Panc1 (cell line): ENCODE measurements around the gene DYNLRB2. TPM values are rescaled to one million over a fixed set of nuclear protein-coding genes. Genes with fewer than 3 reads are reported as not detected.

Source experiments
- ATAC-seq: fragments of 200-7000 bp; cut with Tn5 transposase; 2 replicates; pipeline ENCODE4 v1.9.1; 2020; ENCODE audit warnings: mild to moderate bottlenecking, moderate library complexity
- BruUV-seq: library from RNA; stranded (reverse); fragments of 400-500 nt; replicated peaks from 2 replicates; lab custom pipeline; 2021; lab: Mats Ljungman, UMichigan
- CTCF ChIA-PET: fragments of 300-600 bp; sonication (Branson Sonifier 250); formaldehyde crosslinking; loops from one replicate; lab custom pipeline; 2022; ENCODE audit warnings: antibody characterized with exemption; lab: Charles Lee
- POLR2A ChIA-PET: fragments of 300-600 bp; sonication (Branson Sonifier 250); formaldehyde crosslinking; loops from one replicate; lab custom pipeline; 2022; ENCODE audit warnings: antibody characterized with exemption; lab: Charles Lee
- DNase-seq: peaks from one replicate; pipeline ENCODE4 v3.0.0-alpha.2; 2010; ENCODE audit warnings: low read depth, low spot score
- H3K27ac ChIP-seq: 2 replicates; pipeline ENCODE4 v1.5.1; 2011; ENCODE audit warnings: mild to moderate bottlenecking, low read length, inconsistent platforms
- H3K27me3 ChIP-seq: fragments of 200-500 bp; sonication (Bioruptor generic); 2 replicates; pipeline ENCODE4 v1.6.0; 2014; ENCODE audit warnings: low read length, inconsistent platforms; ENCODE audit not compliant: control insufficient read depth, insufficient read depth
- H3K36me3 ChIP-seq: fragments of 200-500 bp; sonication (Bioruptor generic); 2 replicates; pipeline ENCODE4 v1.5.1; 2014; ENCODE audit warnings: inconsistent platforms, mild to moderate bottlenecking, low read length, moderate library complexity; ENCODE audit not compliant: control insufficient read depth, insufficient read depth
- H3K4me1 ChIP-seq: 2 replicates; pipeline ENCODE4 v1.5.1; 2011; ENCODE audit warnings: inconsistent platforms, mild to moderate bottlenecking, low read length, moderate library complexity; ENCODE audit not compliant: control insufficient read depth, insufficient read depth
- H3K4me3 ChIP-seq, 2 experiments: 2 replicates each; pipeline ENCODE4 v1.5.1; 2011 to 2012; ENCODE audit warnings: low read depth in 2 of 2, low read length in 2 of 2, mild to moderate bottlenecking in 2 of 2, inconsistent platforms in 1 of 2, moderate library complexity in 1 of 2
- H3K9me3 ChIP-seq: fragments of 200-500 bp; sonication (Bioruptor generic); 2 replicates; pipeline ENCODE4 v1.5.1; 2014; ENCODE audit warnings: low read depth, mild to moderate bottlenecking, inconsistent platforms, low read length, moderate library complexity; ENCODE audit not compliant: control insufficient read depth, insufficient read depth
- POLR2AphosphoS5 ChIP-seq: IDR thresholded peaks from 2 replicates; pipeline ENCODE4 v1.6.1; 2012; ENCODE audit warnings: mild to moderate bottlenecking, low read depth, low read length, moderate library complexity
- SIN3A ChIP-seq: IDR thresholded peaks from 2 replicates; pipeline ENCODE4 v1.6.1; 2012; ENCODE audit warnings: low read depth, mild to moderate bottlenecking, low read length, moderate library complexity, borderline replicate concordance; ENCODE audit not compliant: insufficient read depth
- TCF7L2 ChIP-seq: IDR thresholded peaks from 2 replicates; pipeline ENCODE4 v1.6.1; 2011; ENCODE audit warnings: mild to moderate bottlenecking, low read depth, low read length, inconsistent platforms
- in situ Hi-C: cut with HindIII; loops from 2 replicates; pipeline ENCODE4 v1.10.0; 2016; ENCODE audit warnings: low sequenced_read_pairs, low pct_unique_long_range_greater_than_20kb
- intact Hi-C: fragments of 100-400 bp; cut with micrococcal nuclease; formaldehyde crosslinking; loops from one replicate; pipeline ENCODE4 v1.10.0; 2022; ENCODE audit not compliant: unreplicated experiment
- total RNA-seq: library from RNA; stranded (reverse); gene quantifications from one replicate; pipeline ENCODE4 v1.2.1, GENCODE V29; 2021; ENCODE audit not compliant: unreplicated experiment
- TF ChIP-seq, protein P1 (sequence below), 2 experiments: IDR thresholded peaks; 2 replicates each; pipeline ENCODE4 v1.6.1; 2011 to 2012; ENCODE audit warnings: low read depth in 2 of 2, control low read depth in 1 of 2, low read length in 1 of 2, mild to moderate bottlenecking in 1 of 2, moderate library complexity in 1 of 2; ENCODE audit not compliant: insufficient read depth in 1 of 2
- TF ChIP-seq, protein P2 (sequence below): fragments of 450-650 bp; IDR thresholded peaks from 2 replicates; pipeline ENCODE4 v1.5.1; 2017; ENCODE audit warnings: mild to moderate bottlenecking

The DYNLRB2 gene
- total RNA-seq, 1 experiment from 2014 or later, result not detected

DNA sequence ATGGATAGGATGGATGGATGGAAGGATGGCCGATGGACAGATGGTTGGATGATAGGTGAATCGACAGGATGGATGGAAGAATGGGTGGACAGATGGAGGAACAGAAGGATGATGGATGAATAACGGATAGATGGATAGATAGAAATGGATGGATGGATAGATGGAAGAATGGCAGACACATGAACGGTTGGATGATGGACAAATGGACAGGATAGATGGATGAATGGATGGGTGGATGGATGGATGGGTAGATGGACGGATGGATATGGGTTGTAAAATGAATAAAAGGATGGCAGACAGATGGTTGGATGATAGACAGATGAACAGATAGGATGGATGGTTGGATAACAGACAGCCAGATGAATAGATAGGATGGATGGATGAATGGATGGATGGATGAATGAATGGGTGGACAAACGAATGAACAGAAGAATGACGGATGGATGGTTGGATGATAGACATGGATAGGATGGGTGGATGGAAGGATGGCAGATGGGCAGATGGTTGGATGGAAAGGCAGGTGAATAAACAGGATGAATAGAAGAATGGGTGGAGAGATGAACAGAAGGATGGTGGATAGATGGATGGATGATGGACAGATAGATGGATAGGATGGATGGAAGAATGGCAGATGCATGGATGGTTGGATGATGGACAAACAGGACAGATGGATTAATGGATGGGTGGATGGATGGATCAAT, 55.9 kb downstream of the DYNLRB2 start:
- no TSS peak for BruUV-seq
- POLR2A ChIA-PET, result no interaction called here
- in situ Hi-C loops, result no loop called here

DNA sequence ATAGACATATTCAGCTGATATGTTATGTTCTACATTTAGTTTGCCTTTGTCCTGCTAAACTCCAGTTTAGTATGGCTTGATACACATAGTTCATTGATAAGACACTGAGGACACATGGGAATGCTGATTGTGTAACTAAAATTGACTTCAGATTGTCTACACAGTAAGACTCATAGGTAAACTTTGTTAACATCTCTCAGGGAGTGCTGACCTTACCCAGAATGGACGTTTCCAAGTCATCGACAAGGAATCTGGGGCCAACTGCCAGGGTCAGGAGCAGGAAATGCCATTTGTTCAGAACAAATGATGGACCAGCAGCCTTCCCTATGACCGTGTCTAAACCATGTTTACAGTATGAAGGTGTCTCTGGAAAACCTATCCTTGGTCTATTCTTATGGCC, 58.7 kb downstream of the DYNLRB2 start:
- intact Hi-C loops, result no loop called here
- no TSS peak for BruUV-seq
- no peak for ATAC-seq

More for the DNA sequence above, 55.9 kb downstream of the DYNLRB2 start:
- Histone ChIP-seq H3K4me3 (no peak overlapping the region), H3K27me3 (no peaks in the 10 kb centered on the region), H3K36me3 (no peaks in the 10 kb centered on the region), H3K9me3 (no peaks in the 10 kb centered on the region), H3K27ac (no peak overlapping the region), H3K4me1 (no peaks in the 10 kb centered on the region)
- DNase-seq (no peak), ATAC-seq (no peak)
- CTCF ChIA-PET, result no interaction called here
- TF ChIP-seq TCF7L2 (no peak), SIN3A (no peak), POLR2AphosphoS5 (no peak)
- TF ChIP-seq, protein P1, sequence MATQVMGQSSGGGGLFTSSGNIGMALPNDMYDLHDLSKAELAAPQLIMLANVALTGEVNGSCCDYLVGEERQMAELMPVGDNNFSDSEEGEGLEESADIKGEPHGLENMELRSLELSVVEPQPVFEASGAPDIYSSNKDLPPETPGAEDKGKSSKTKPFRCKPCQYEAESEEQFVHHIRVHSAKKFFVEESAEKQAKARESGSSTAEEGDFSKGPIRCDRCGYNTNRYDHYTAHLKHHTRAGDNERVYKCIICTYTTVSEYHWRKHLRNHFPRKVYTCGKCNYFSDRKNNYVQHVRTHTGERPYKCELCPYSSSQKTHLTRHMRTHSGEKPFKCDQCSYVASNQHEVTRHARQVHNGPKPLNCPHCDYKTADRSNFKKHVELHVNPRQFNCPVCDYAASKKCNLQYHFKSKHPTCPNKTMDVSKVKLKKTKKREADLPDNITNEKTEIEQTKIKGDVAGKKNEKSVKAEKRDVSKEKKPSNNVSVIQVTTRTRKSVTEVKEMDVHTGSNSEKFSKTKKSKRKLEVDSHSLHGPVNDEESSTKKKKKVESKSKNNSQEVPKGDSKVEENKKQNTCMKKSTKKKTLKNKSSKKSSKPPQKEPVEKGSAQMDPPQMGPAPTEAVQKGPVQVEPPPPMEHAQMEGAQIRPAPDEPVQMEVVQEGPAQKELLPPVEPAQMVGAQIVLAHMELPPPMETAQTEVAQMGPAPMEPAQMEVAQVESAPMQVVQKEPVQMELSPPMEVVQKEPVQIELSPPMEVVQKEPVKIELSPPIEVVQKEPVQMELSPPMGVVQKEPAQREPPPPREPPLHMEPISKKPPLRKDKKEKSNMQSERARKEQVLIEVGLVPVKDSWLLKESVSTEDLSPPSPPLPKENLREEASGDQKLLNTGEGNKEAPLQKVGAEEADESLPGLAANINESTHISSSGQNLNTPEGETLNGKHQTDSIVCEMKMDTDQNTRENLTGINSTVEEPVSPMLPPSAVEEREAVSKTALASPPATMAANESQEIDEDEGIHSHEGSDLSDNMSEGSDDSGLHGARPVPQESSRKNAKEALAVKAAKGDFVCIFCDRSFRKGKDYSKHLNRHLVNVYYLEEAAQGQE (IDR thresholded peaks at IDR 0.05; ENCODE audit: insufficient read depth in 1 of 2, low read depth in 2 of 2, low read length in 1 of 2), result no peak
- TF ChIP-seq, protein P2, sequence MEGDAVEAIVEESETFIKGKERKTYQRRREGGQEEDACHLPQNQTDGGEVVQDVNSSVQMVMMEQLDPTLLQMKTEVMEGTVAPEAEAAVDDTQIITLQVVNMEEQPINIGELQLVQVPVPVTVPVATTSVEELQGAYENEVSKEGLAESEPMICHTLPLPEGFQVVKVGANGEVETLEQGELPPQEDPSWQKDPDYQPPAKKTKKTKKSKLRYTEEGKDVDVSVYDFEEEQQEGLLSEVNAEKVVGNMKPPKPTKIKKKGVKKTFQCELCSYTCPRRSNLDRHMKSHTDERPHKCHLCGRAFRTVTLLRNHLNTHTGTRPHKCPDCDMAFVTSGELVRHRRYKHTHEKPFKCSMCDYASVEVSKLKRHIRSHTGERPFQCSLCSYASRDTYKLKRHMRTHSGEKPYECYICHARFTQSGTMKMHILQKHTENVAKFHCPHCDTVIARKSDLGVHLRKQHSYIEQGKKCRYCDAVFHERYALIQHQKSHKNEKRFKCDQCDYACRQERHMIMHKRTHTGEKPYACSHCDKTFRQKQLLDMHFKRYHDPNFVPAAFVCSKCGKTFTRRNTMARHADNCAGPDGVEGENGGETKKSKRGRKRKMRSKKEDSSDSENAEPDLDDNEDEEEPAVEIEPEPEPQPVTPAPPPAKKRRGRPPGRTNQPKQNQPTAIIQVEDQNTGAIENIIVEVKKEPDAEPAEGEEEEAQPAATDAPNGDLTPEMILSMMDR, result no peak
- intact Hi-C loops, result no loop called here

More for the DNA sequence above, 58.7 kb downstream of the DYNLRB2 start:
- TF ChIP-seq, protein P2, result no peak
- TF ChIP-seq SIN3A (no peak), POLR2AphosphoS5 (no peak), TCF7L2 (no peak)
- TF ChIP-seq, protein P1 (IDR thresholded peaks at IDR 0.05; ENCODE audit: insufficient read depth in 1 of 2, low read depth in 2 of 2, low read length in 1 of 2), result no peak
- ChIA-PET CTCF (no interaction called here), POLR2A (no interaction called here)
- in situ Hi-C loops, result no loop called here
- H3K27me3 ChIP-seq, result no peaks in the 10 kb centered on the region
- H3K9me3 ChIP-seq, result no peaks in the 10 kb centered on the region
- no peak overlapping the region for H3K4me3 ChIP-seq
- no peak for DNase-seq
- H3K36me3 ChIP-seq, result no peaks in the 10 kb centered on the region
- no peak overlapping the region for H3K27ac ChIP-seq
- H3K4me1 ChIP-seq, result no peaks in the 10 kb centered on the region
